Neural progenitor cell (in vitro differentiated cells): ENCODE measurements around the gene CDR2L. TPM values are rescaled to one million over a fixed set of nuclear protein-coding genes. Genes with fewer than 3 reads are reported as not detected.
"Not testable (repeated sequence)": the region's sequence is repeated elsewhere in the genome, so short reads cannot be mapped to it uniquely, and the experiment has no call there.

Experiments used
- DNase-seq: peaks from one replicate; pipeline ENCODE4 v3.0.0-alpha.2; 2016; ENCODE audit warnings: low spot score
- H2AFZ ChIP-seq: fragments of 200-600 bp; sonication (generic); replicated peaks from 2 replicates; pipeline ENCODE4 v1.6.1; 2016; ENCODE audit warnings: antibody characterized with exemption
- H3F3A ChIP-seq: fragments of 200-600 bp; sonication (generic); 2 replicates; pipeline ENCODE4 v1.6.1; 2016; ENCODE audit warnings: antibody characterized with exemption, low read depth
- H3K27ac ChIP-seq: fragments of 200-600 bp; sonication (generic); 2 replicates; pipeline ENCODE4 v1.5.1; 2016; ENCODE audit warnings: mild to moderate bottlenecking
- H3K27me3 ChIP-seq: fragments of 200-600 bp; sonication (generic); 2 replicates; pipeline ENCODE4 v1.6.1; 2016; ENCODE audit warnings: mild to moderate bottlenecking, moderate library complexity
- H3K36me3 ChIP-seq: fragments of 200-600 bp; sonication (generic); 2 replicates; pipeline ENCODE4 v1.5.1; 2016
- H3K4me1 ChIP-seq: fragments of 200-600 bp; sonication (generic); 2 replicates; pipeline ENCODE4 v1.6.1; 2016; ENCODE audit warnings: mixed run types
- H3K4me2 ChIP-seq: fragments of 200-600 bp; sonication (generic); 2 replicates; pipeline ENCODE4 v1.6.1; 2016
- H3K4me3 ChIP-seq: fragments of 200-600 bp; sonication (generic); 2 replicates; pipeline ENCODE4 v1.5.1; 2016
- H3K79me2 ChIP-seq: fragments of 200-600 bp; sonication (generic); 2 replicates; pipeline ENCODE4 v1.6.1; 2016; ENCODE audit warnings: low read depth
- H3K9ac ChIP-seq: fragments of 200-600 bp; sonication (generic); 2 replicates; pipeline ENCODE4 v1.6.1; 2016
- H3K9me3 ChIP-seq: fragments of 200-600 bp; sonication (generic); 2 replicates; pipeline ENCODE4 v1.5.1; 2016; ENCODE audit warnings: low read depth
- H4K20me1 ChIP-seq: fragments of 200-600 bp; sonication (generic); 2 replicates; pipeline ENCODE4 v1.6.1; 2016; ENCODE audit warnings: low read depth
- H3K27ac Mint-ChIP-seq: 3 replicates; pipeline ENCODE4 v1.8.0; 2021; ENCODE audit warnings: mixed read lengths
- H3K27me3 Mint-ChIP-seq: 2 replicates; pipeline ENCODE4 v1.8.0; 2022; ENCODE audit warnings: low read depth, mild to moderate bottlenecking, inconsistent platforms, moderate library complexity, mixed read lengths; ENCODE audit not compliant: insufficient read depth
- H3K36me3 Mint-ChIP-seq: 3 replicates; pipeline ENCODE4 v1.8.0; 2021; ENCODE audit warnings: mixed read lengths
- H3K4me1 Mint-ChIP-seq: 3 replicates; pipeline ENCODE4 v1.8.0; 2021; ENCODE audit warnings: mixed read lengths
- H3K4me3 Mint-ChIP-seq: 3 replicates; pipeline ENCODE4 v1.8.0; 2021; ENCODE audit warnings: mild to moderate bottlenecking, moderate library complexity, mixed read lengths
- H3K9me3 Mint-ChIP-seq: 3 replicates; pipeline ENCODE4 v1.8.0; 2020; ENCODE audit warnings: mixed read lengths
- EZH2 ChIP-seq: fragments of 200-600 bp; sonication (generic); IDR thresholded peaks from 2 replicates; pipeline ENCODE4 v1.6.1; 2017; ENCODE audit warnings: antibody characterized with exemption, mild to moderate bottlenecking, moderate library complexity
- EZH2phosphoT487 ChIP-seq: fragments of 200-600 bp; sonication (generic); IDR thresholded peaks from 2 replicates; pipeline ENCODE4 v1.6.1; 2017; ENCODE audit warnings: antibody characterized with exemption
- total RNA-seq: library from RNA; depleted of rRNA; stranded (reverse); fragments of >200 nt; gene quantifications from 2 replicates; pipeline ENCODE4 v1.2.3, GENCODE V29; 2015; ENCODE audit warnings: low replicate concordance
- TF ChIP-seq, protein P1 (sequence below): fragments of 200-600 bp; sonication (generic); IDR thresholded peaks from 2 replicates; pipeline ENCODE4 v1.5.1; 2017; ENCODE audit warnings: antibody characterized with exemption, mild to moderate bottlenecking

CDR2L gene
- total RNA-seq, 1 donor from 2014 or later, result 4.0 TPM

DNA sequence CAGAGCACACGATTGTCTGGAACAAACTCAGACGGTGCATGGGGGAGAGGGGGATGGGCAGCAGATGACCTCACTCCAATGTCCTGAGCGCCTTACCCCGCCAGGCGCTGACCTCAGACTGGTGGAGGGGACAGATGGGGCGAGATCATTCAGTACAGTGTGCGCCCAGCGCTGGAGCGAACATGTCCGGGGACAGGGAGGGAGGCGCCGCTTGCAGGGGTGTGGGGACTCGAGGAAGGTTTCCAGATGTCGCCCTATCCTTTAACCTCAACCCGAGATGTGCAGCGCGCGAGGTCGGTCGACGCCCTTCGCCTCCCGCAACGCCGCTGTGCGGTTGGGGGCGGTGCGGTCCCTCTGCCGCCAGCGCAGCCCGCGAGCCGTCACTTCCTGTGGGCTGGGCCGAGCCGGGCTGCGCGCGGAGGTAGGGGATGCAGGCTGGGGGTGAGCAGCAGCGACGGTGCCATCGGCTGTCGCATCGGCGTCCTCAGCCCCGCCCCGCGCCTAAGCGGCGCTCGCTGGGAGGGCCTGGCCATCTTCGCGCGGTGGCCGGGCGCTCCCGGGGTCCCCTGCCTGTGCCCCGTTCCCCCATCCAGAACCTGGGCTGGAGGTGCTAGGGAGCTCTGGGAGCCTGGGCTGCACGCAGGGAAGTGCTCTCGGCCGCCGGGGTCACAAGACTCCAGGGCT lies 5.3 kb upstream of the CDR2L start:
- H3K4me3 ChIP-seq, result peak overlapping the region; percentile 59
- no peak overlapping the region for H3K9ac ChIP-seq
- Mint-ChIP-seq H3K4me3 (peak overlapping the region; percentile 90), H3K4me1 (peaks cover 11% of the 10 kb centered on the region), H3K27ac (peak overlapping the region; percentile 80), H3K27me3 (peaks cover 15% of the 10 kb centered on the region), H3K36me3 (no peaks in the 10 kb centered on the region), H3K9me3 (no peaks in the 10 kb centered on the region)
- TF ChIP-seq, protein P1, sequence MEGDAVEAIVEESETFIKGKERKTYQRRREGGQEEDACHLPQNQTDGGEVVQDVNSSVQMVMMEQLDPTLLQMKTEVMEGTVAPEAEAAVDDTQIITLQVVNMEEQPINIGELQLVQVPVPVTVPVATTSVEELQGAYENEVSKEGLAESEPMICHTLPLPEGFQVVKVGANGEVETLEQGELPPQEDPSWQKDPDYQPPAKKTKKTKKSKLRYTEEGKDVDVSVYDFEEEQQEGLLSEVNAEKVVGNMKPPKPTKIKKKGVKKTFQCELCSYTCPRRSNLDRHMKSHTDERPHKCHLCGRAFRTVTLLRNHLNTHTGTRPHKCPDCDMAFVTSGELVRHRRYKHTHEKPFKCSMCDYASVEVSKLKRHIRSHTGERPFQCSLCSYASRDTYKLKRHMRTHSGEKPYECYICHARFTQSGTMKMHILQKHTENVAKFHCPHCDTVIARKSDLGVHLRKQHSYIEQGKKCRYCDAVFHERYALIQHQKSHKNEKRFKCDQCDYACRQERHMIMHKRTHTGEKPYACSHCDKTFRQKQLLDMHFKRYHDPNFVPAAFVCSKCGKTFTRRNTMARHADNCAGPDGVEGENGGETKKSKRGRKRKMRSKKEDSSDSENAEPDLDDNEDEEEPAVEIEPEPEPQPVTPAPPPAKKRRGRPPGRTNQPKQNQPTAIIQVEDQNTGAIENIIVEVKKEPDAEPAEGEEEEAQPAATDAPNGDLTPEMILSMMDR, result peak; percentile 16
- TF ChIP-seq EZH2 (peak; percentile 39), EZH2phosphoT487 (no peak)
- H3K4me2 ChIP-seq, result peak overlapping the region; percentile 89
- H3K79me2 ChIP-seq, result no peaks in the 10 kb centered on the region
- peaks cover 19% of the 10 kb centered on the region for H3F3A ChIP-seq
- H3K36me3 ChIP-seq, result no peaks in the 10 kb centered on the region
- H3K4me1 ChIP-seq, result peaks cover 3% of the 10 kb centered on the region
- no peak overlapping the region for H3K27ac ChIP-seq
- peak; percentile 95 for DNase-seq
- H2AFZ ChIP-seq, result peak overlapping the region; percentile 74
- peaks cover 23% of the 10 kb centered on the region for H3K27me3 ChIP-seq
- H4K20me1 ChIP-seq, result no peaks in the 10 kb centered on the region
- no peaks in the 10 kb centered on the region for H3K9me3 ChIP-seq

DNA sequence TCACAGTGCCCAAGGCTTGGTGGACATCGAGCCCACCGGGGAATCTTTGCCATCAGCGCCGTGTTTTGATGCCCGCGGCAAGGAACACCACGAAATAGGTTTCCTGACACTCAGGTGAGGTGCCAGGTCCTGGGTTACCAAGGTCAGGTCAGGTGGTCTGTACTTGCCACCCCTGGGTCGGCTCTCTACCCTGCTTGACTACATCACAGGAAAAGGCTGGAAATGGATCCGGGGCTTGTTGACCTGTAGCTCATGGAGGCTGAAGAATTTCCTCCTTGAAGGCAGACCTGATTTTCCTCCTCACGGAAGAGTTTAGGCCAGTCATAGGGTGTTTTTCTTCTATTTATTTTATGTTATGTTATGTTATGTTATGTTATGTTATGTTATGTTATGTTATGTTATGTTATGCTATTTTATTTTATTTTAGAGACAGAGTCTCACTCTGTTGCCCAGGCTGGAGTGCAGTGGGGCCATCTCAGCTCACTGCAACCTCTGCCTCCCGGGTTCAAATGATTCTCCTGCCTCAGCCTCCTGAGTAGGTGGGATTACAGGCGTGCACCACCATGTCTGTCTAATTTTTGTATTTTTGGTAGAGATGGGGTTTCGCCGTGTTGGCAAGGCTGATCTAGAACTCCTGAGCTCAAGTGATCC lies 4.6 kb upstream of the CDR2L start:
- peak overlapping the region; percentile 90 for H3K4me3 Mint-ChIP-seq
- not testable (repeated sequence) for H3K27ac ChIP-seq, H3K36me3 ChIP-seq, H4K20me1 ChIP-seq, H3K79me2 ChIP-seq, H3K36me3 Mint-ChIP-seq, H3K9me3 Mint-ChIP-seq, H3K4me1 ChIP-seq, H3K9me3 ChIP-seq, H3K9ac ChIP-seq
- Histone ChIP-seq H3F3A (peaks cover 20% of the 10 kb centered on the region), H3K27me3 (peaks cover 16% of the 10 kb centered on the region), H2AFZ (peak overlapping the region; percentile 74), H3K4me3 (peak overlapping the region; percentile 59), H3K4me2 (peak overlapping the region; percentile 89)
- peak; percentile 40 for DNase-seq
- H3K27me3 Mint-ChIP-seq, result peaks cover 15% of the 10 kb centered on the region
- peaks cover 13% of the 10 kb centered on the region for H3K4me1 Mint-ChIP-seq
- H3K27ac Mint-ChIP-seq, result peak overlapping the region; percentile 63

DNA sequence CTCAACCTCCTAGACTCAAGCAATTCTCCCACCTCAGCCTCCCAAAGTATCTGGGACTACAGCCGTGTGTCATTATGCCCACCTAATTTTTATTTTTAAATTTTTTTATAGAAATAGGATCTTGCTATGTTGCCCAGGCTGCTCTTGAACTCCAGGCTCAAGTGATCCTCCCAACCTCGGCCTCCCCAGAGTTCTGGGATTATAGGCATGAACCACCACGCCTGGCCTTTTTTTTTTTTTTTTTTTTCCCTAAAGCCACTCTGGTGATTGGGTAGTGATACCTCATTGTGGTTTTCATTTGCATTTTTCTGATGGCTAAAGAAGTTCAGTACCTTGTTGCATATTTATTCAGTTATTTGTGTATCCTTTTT lies 1.2 kb upstream of the CDR2L start:
- no peak overlapping the region for H3K4me3 Mint-ChIP-seq

More for the DNA sequence above, 1.2 kb upstream of the CDR2L start:
- Mint-ChIP-seq H3K36me3 (no peaks in the 10 kb centered on the region), H3K4me1 (peaks cover 20% of the 10 kb centered on the region), H3K27ac (no peak overlapping the region), H3K27me3 (peaks cover 6% of the 10 kb centered on the region), H3K9me3 (no peaks in the 10 kb centered on the region)
- H2AFZ ChIP-seq, result no peak overlapping the region
- H3K79me2 ChIP-seq, result peaks cover 27% of the 10 kb centered on the region
- DNase-seq, result no peak
- peaks cover 18% of the 10 kb centered on the region for H3F3A ChIP-seq
- H3K27me3 ChIP-seq, result no peaks in the 10 kb centered on the region
- no peaks in the 10 kb centered on the region for H3K9me3 ChIP-seq
- H4K20me1 ChIP-seq, result peaks cover 14% of the 10 kb centered on the region
- no peak overlapping the region for H3K4me3 ChIP-seq
- TF ChIP-seq EZH2phosphoT487 (no peak), EZH2 (no peak)
- TF ChIP-seq, protein P1, result no peak
- H3K36me3 ChIP-seq, result no peaks in the 10 kb centered on the region
- H3K9ac ChIP-seq, result no peak overlapping the region
- no peak overlapping the region for H3K27ac ChIP-seq
- peaks cover 8% of the 10 kb centered on the region for H3K4me1 ChIP-seq
- no peak overlapping the region for H3K4me2 ChIP-seq
